H1 (cell line): Measurements from ENCODE around the gene ALG9.

Source experiments
- CTCF ChIP-seq, 3 experiments: IDR thresholded peaks; 1 replicate in 2 of 3; 2 replicates in 1 of 3; pipeline versions ENCODE4 v1.5.1 to v1.6.1; 2011; ENCODE audit warnings: low read length in 3 of 3, mild to moderate bottlenecking in 3 of 3, inconsistent platforms in 2 of 3, low read depth in 1 of 3, moderate library complexity in 1 of 3; ENCODE audit not compliant: insufficient read depth in 1 of 3; ENCODE audit errors: control extremely low read depth in 1 of 3
- EP300 ChIP-seq, 2 experiments: IDR thresholded peaks; 1 replicate in 1 of 2; 2 replicates in 1 of 2; pipeline ENCODE4 v1.6.1; 2011 to 2012; ENCODE audit warnings: low read depth in 2 of 2, low read length in 2 of 2, mild to moderate bottlenecking in 2 of 2, borderline replicate concordance in 1 of 2, inconsistent platforms in 1 of 2, moderate library complexity in 1 of 2
- PHF8 ChIP-seq: fragments of 200-600 bp; sonication (generic); conservative IDR thresholded peaks from 2 replicates; pipeline ENCODE4 v1.7.1; 2012; ENCODE audit warnings: low read depth, mild to moderate bottlenecking, inconsistent platforms, low read length, moderate library complexity
- RFX5 ChIP-seq: IDR thresholded peaks from 2 replicates; pipeline ENCODE4 v1.6.1; 2011; ENCODE audit warnings: low read depth, low read length, improper control_type of control experiment, borderline replicate concordance
- SIN3A ChIP-seq, 2 experiments: IDR thresholded peaks in 1 of 2; conservative IDR thresholded peaks in 1 of 2; 2 replicates each; pipeline ENCODE4 v1.6.1; 2011 to 2012; ENCODE audit warnings: low read length in 2 of 2, improper control_type of control experiment in 1 of 2, low read depth in 1 of 2, mild to moderate bottlenecking in 1 of 2
- TAF1 ChIP-seq: IDR thresholded peaks from 2 replicates; pipeline ENCODE4 v1.6.1; 2011; ENCODE audit warnings: mild to moderate bottlenecking, low read depth, low read length

GRCh38 chr11:111878849-111879636 lies 7.7 kb upstream of the ALG9 start, which contains the start of the genes CFAP68 and FDXACB1:
- TF ChIP-seq SIN3A (conservative IDR thresholded peaks at IDR 0.05 in 1 of 2, IDR thresholded peaks at IDR 0.05 in 1 of 2; ENCODE audit: low read depth in 1 of 2, low read length in 2 of 2) (peak in 1 of 2 experiments; percentile 73; a peak in 2 of 4 replicates), EP300 (IDR thresholded peaks at IDR 0.05; ENCODE audit: borderline replicate concordance in 1 of 2, low read depth in 2 of 2, low read length in 2 of 2) (peak in 1 of 2 experiments; percentile 75; a peak in 2 of 3 replicates), RFX5 (no peak), CTCF (IDR thresholded peaks at IDR 0.05; ENCODE audit: control extremely low read depth in 1 of 3, insufficient read depth in 1 of 3, low read depth in 1 of 3, low read length in 3 of 3) (peak; percentile 91 to 98 (median 97)), PHF8 (peak; percentile 91), TAF1 (peak; percentile 69)
